GM19468 (cell line): ENCODE results near the gene FBXO30.

Experiments used
- ATAC-seq: cut with Tn5 transposase; IDR thresholded peaks from one replicate; pipeline ENCODE4 v1.9.1; 2021; ENCODE audit warnings: mild to moderate bottlenecking, moderate library complexity, moderate number of reproducible peaks; ENCODE audit not compliant: unreplicated experiment; ENCODE audit errors: extremely low read depth

Gene FBXO30

GRCh38 chr6:145761584-145761983 lies 53.0 kb downstream of the FBXO30 start:
- peak; percentile 44 for ATAC-seq

- ATAC-seq = no peak
These were observed 56.5 kb downstream of the FBXO30 start for GRCh38 chr6:145758113-145758512.

GRCh38 chr6:145756170-145756662 lies 58.4 kb downstream of the FBXO30 start:
- ATAC-seq = no peak

- no peak for ATAC-seq
These were observed 58.9 kb downstream of the FBXO30 start for GRCh38 chr6:145755682-145756081.

- ATAC-seq = no peak
These were observed 62.0 kb downstream of the FBXO30 start for GRCh38 chr6:145752638-145753037.

GRCh38 chr6:145749632-145750031 lies 65.0 kb downstream of the FBXO30 start:
- ATAC-seq = no peak

GRCh38 chr6:145745861-145746260 lies 68.7 kb downstream of the FBXO30 start:
- no peak for ATAC-seq

GRCh38 chr6:145744619-145745018 lies 70.0 kb downstream of the FBXO30 start:
- no peak for ATAC-seq
